Brain microvascular endothelial cell (primary cell): ENCODE data around the gene MUC5B.

Experiments
- DNase-seq: peaks from one replicate; pipeline ENCODE4 v3.0.0-alpha.2; 2020
- H3K27ac ChIP-seq: fragments of 250-450 bp; sonication (Bioruptor Pico); 2 replicates; pipeline ENCODE4 v1.5.1; 2020; ENCODE audit warnings: mild to moderate bottlenecking, moderate library complexity
- H3K27me3 ChIP-seq: fragments of 250-450 bp; sonication (Bioruptor Pico); replicated peaks from 2 replicates; pipeline ENCODE4 v1.5.1; 2020; ENCODE audit warnings: mild to moderate bottlenecking
- H3K36me3 ChIP-seq: fragments of 250-450 bp; sonication (Bioruptor Pico); replicated peaks from 2 replicates; pipeline ENCODE4 v1.5.1; 2020; ENCODE audit warnings: mild to moderate bottlenecking
- H3K4me3 ChIP-seq: 2 replicates; pipeline ENCODE4 v1.5.1; 2011; ENCODE audit warnings: low read depth, mild to moderate bottlenecking, control low read depth, low read length, moderate library complexity
- in situ Hi-C: cut with HindIII; loops from 2 replicates; pipeline ENCODE4 v1.10.0; 2017; ENCODE audit warnings: low sequenced_read_pairs, low pct_ligation_motif_present
- TF ChIP-seq, protein P1 (sequence below): IDR thresholded peaks from 2 replicates; pipeline ENCODE4 v1.5.1; 2011; ENCODE audit warnings: low read depth, mild to moderate bottlenecking, moderate library complexity, low read length, control low read depth, inconsistent platforms; ENCODE audit errors: missing control alignments

Gene MUC5B

DNA sequence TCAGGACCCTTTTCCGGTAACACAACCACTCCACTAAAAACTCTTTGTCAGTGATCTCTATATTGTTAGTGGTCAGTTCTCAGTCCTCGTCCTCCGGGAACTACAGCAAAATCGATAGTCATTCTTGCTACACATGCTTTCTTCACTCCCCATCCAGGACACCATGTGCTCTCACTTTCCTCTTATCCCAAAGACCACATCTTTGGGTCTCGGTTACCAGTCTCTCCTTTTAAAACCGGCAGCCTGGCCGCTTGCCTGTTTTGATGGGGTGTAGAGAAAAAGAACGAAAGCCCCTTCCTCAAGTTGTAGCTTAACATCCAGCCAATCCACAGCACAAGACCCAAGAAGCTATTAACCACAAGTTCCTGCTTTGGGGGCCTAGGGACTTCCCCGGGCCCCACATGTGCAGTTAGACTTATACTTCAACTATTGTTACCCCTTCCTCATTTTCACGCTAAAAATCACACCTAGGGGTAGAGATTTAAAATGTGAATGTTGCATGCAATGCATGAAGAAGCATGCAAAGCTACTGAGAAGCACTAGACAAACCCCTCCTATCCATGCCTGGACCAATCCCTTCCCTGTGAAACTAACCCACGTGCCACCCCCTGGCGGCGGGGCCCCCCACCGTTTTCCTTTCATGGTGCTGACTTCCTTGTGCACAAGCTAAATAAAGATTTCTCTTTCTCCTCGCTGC is 88.1 kb downstream of the MUC5B start:
- Histone ChIP-seq H3K27ac (no peak overlapping the region), H3K4me3 (no peak overlapping the region), H3K27me3 (no peaks in the 10 kb centered on the region), H3K36me3 (no peaks in the 10 kb centered on the region)
- in situ Hi-C loops: no loop called here
- TF ChIP-seq, protein P1, sequence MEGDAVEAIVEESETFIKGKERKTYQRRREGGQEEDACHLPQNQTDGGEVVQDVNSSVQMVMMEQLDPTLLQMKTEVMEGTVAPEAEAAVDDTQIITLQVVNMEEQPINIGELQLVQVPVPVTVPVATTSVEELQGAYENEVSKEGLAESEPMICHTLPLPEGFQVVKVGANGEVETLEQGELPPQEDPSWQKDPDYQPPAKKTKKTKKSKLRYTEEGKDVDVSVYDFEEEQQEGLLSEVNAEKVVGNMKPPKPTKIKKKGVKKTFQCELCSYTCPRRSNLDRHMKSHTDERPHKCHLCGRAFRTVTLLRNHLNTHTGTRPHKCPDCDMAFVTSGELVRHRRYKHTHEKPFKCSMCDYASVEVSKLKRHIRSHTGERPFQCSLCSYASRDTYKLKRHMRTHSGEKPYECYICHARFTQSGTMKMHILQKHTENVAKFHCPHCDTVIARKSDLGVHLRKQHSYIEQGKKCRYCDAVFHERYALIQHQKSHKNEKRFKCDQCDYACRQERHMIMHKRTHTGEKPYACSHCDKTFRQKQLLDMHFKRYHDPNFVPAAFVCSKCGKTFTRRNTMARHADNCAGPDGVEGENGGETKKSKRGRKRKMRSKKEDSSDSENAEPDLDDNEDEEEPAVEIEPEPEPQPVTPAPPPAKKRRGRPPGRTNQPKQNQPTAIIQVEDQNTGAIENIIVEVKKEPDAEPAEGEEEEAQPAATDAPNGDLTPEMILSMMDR: no peak
- no peak for DNase-seq
